ENCODE measurements around the gene L3MBTL3.

- TF ChIP-seq CTCF (conservative IDR thresholded peaks at IDR 0.05) (no peak), ZFX (IDR thresholded peaks at IDR 0.05) (no peak)
Observed at GRCh38 chr6:130054725-130055124, 36.3 kb downstream of the L3MBTL3 start.
